Measurements from ENCODE around the gene SLC4A7. TPM values are rescaled to one million over a fixed set of nuclear protein-coding genes. Genes with fewer than 3 reads are reported as not detected.
A peak's percentile ranks its signal among the peaks of the same experiment; 100 is the strongest.

Gene SLC4A7
- total RNA-seq, 1 donor from 2014 or later = 96.6 TPM

DNA sequence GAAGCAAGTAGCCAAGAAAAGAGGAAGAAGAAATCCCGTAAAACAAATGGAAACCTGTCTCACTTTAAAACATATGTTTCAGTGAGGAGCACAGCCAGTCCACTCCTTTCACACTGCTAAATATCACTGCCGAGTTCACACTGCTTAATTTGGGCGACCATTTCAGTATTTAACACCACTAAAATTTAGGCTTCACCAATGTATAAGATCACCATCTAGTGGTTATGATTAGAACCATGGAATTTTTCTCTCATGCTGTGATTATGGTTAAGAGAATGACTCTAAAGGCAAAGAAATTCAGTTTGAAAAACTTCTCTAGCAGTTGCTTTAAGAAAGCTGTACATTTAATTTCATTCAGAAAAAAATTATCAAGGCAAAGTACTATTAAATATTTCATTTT, 16.6 kb downstream of the SLC4A7 start:
- DNase-seq (ENCODE audit: low read depth) (peak; percentile 55), FAIRE-seq (no peak)
- TF ChIP-seq, protein P1, sequence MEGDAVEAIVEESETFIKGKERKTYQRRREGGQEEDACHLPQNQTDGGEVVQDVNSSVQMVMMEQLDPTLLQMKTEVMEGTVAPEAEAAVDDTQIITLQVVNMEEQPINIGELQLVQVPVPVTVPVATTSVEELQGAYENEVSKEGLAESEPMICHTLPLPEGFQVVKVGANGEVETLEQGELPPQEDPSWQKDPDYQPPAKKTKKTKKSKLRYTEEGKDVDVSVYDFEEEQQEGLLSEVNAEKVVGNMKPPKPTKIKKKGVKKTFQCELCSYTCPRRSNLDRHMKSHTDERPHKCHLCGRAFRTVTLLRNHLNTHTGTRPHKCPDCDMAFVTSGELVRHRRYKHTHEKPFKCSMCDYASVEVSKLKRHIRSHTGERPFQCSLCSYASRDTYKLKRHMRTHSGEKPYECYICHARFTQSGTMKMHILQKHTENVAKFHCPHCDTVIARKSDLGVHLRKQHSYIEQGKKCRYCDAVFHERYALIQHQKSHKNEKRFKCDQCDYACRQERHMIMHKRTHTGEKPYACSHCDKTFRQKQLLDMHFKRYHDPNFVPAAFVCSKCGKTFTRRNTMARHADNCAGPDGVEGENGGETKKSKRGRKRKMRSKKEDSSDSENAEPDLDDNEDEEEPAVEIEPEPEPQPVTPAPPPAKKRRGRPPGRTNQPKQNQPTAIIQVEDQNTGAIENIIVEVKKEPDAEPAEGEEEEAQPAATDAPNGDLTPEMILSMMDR (IDR thresholded peaks at IDR 0.05; ENCODE audit: insufficient read depth, low read length, severe bottlenecking) = peak; percentile 32
- no peaks in the 10 kb centered on the region for H3K36me3 ChIP-seq (ENCODE audit: control insufficient read depth, insufficient read depth, low read length)
- no peak overlapping the region for H3K4me3 ChIP-seq (ENCODE audit: low read depth, low read length)
- H3K27me3 ChIP-seq (ENCODE audit: control insufficient read depth, insufficient read depth, low read length) = no peaks in the 10 kb centered on the region

DNA sequence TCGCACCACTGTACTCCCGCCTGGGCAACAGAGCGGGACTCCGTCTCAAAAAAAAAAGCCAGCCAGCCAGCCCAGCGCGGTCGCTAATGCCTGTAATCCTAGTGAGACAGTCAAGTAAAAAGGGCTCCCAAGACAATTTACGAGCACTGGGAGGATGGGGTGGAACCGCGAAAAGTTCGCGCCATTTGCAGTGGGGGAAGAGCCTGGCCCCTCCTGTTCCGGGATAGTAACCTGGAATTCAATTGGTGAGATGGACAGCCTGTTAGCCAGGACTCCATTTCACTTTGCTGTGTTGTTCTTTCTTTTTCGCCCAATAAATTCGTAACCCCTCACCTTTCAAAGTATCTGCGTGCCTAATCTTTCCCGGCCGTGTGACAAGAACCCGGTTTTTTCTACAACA, 19.5 kb downstream of the SLC4A7 start:
- FAIRE-seq (no peak), DNase-seq (ENCODE audit: low read depth) (no peak)
- H3K36me3 ChIP-seq (ENCODE audit: control insufficient read depth, insufficient read depth, low read length) = no peaks in the 10 kb centered on the region
- H3K27me3 ChIP-seq (ENCODE audit: control insufficient read depth, insufficient read depth, low read length) = no peaks in the 10 kb centered on the region
- H3K4me3 ChIP-seq (ENCODE audit: low read depth, low read length) = no peak overlapping the region
- TF ChIP-seq, protein P1 (IDR thresholded peaks at IDR 0.05; ENCODE audit: insufficient read depth, low read length, severe bottlenecking) = no peak

DNA sequence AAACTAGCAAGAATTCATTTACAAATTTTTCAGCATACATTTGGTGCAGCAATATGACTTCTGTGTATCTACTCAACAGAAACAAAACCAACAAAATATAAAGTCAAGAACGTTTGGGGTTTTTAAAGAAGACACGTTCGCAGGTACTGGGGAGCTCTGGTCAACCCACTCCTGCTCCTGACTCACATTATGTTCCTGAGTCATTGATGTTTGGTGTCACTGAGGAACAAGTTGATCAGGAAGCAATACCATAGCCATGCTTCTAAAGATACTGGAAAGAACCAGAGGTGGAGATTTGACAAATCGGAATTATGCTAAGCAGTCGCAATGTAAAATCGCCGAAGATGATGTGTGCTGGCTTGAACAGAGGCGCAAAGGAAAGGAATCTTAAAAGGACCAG, 22.0 kb downstream of the SLC4A7 start:
- no peaks in the 10 kb centered on the region for H3K27me3 ChIP-seq (ENCODE audit: control insufficient read depth, insufficient read depth, low read length)
- no peak overlapping the region for H3K4me3 ChIP-seq (ENCODE audit: low read depth, low read length)
- no peak for FAIRE-seq
- no peaks in the 10 kb centered on the region for H3K36me3 ChIP-seq (ENCODE audit: control insufficient read depth, insufficient read depth, low read length)
- peak; percentile 30 for DNase-seq (ENCODE audit: low read depth)
- TF ChIP-seq, protein P1 (IDR thresholded peaks at IDR 0.05; ENCODE audit: insufficient read depth, low read length, severe bottlenecking) = no peak

DNA sequence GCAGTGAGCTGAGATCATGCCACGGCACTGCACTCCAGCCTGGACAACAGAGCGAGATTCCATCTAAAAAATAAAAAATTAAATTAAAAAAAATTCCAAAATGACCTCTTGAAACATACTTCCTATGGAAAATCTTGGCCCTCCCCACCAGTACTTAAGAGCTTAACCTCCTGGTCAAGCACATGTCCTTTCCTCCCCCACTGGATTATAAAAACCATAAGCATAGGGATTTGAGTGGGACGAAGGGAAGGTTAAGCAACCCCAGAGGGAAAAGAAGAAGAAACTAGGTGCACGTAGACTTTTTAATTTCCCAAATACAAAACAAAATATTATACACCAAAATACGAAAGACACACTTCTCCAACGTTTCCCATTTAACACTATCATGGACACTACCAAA, 25.3 kb downstream of the SLC4A7 start:
- no peak for DNase-seq (ENCODE audit: low read depth)
- Histone ChIP-seq H3K4me3 (ENCODE audit: low read depth, low read length) (no peak overlapping the region), H3K27me3 (ENCODE audit: control insufficient read depth, insufficient read depth, low read length) (no peaks in the 10 kb centered on the region), H3K36me3 (ENCODE audit: control insufficient read depth, insufficient read depth, low read length) (no peaks in the 10 kb centered on the region)
- FAIRE-seq = no peak
- TF ChIP-seq, protein P1 (IDR thresholded peaks at IDR 0.05; ENCODE audit: insufficient read depth, low read length, severe bottlenecking) = no peak

DNA sequence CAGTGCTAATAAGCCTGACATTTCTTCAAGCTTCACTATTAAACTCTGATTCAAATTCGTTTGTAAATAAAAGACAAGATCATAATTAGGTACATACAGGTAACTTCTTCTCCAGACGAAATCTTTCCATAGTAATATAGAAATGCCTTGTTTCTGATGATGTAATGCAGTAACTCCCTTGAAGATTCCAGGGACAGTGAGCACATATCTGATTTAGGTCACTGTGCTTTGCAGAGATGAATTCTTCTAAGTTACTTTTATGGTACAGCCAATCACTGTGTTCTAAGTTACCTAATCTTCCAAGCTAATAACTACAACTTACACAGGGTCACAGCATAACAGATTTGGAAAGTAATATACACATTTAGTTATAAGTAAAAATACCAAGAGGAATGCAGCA, 27.6 kb downstream of the SLC4A7 start:
- FAIRE-seq (no peak), DNase-seq (ENCODE audit: low read depth) (no peak)
- no peaks in the 10 kb centered on the region for H3K36me3 ChIP-seq (ENCODE audit: control insufficient read depth, insufficient read depth, low read length)
- TF ChIP-seq, protein P1 (IDR thresholded peaks at IDR 0.05; ENCODE audit: insufficient read depth, low read length, severe bottlenecking) = no peak
- H3K27me3 ChIP-seq (ENCODE audit: control insufficient read depth, insufficient read depth, low read length) = no peaks in the 10 kb centered on the region
- H3K4me3 ChIP-seq (ENCODE audit: low read depth, low read length) = no peak overlapping the region

DNA sequence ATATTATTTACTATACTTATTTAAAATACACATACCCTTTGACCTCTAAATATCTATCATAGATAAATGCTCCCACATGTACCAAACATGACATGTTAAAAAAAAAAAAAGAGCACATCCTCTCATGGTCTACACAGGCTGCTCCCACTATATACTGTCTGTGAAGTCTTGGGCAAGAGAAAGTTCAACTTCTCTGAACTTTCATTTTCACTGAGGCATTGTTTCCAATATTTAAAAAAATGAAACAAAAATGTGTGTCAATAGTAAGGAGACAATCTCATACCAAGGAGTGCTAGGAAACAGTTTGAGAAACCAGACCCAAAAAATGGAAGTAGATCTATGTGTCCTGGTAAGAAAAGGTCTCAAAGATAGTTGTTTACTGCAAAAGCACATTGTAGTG, 29.3 kb downstream of the SLC4A7 start:
- Histone ChIP-seq H3K27me3 (ENCODE audit: control insufficient read depth, insufficient read depth, low read length) (no peaks in the 10 kb centered on the region), H3K4me3 (ENCODE audit: low read depth, low read length) (no peak overlapping the region), H3K36me3 (ENCODE audit: control insufficient read depth, insufficient read depth, low read length) (no peaks in the 10 kb centered on the region)
- TF ChIP-seq, protein P1 (IDR thresholded peaks at IDR 0.05; ENCODE audit: insufficient read depth, low read length, severe bottlenecking) = no peak
- DNase-seq (ENCODE audit: low read depth) (no peak), FAIRE-seq (no peak)
